ENCODE measurements around the gene RASSF3.
A peak's percentile ranks its signal among the peaks of the same experiment; 100 is the strongest.

RASSF3 gene

DNA sequence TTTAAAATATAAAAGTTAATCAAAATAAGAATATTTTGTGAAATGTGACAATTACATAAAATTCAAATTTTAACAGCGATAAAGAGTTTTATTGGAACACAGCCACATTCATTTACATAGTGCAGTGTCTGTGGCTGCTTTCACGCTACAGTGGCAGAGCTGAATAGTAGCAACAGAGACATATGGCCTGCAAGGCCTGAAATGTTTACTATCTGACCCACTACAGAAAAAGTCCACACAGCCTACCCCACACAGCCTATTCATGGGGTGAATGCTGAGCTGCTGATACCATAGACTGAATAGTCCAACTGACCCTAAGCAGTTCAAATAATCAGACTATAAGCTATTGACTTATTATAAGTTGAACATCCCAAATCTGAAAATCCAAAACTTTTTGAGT lies 135.7 kb downstream of the RASSF3 start:
- no peak overlapping the region for H3K4me3 ChIP-seq (replicated peaks in 1 of 2; ENCODE audit: low read depth in 2 of 2, low read length in 2 of 2)
- TF ChIP-seq, protein P1, sequence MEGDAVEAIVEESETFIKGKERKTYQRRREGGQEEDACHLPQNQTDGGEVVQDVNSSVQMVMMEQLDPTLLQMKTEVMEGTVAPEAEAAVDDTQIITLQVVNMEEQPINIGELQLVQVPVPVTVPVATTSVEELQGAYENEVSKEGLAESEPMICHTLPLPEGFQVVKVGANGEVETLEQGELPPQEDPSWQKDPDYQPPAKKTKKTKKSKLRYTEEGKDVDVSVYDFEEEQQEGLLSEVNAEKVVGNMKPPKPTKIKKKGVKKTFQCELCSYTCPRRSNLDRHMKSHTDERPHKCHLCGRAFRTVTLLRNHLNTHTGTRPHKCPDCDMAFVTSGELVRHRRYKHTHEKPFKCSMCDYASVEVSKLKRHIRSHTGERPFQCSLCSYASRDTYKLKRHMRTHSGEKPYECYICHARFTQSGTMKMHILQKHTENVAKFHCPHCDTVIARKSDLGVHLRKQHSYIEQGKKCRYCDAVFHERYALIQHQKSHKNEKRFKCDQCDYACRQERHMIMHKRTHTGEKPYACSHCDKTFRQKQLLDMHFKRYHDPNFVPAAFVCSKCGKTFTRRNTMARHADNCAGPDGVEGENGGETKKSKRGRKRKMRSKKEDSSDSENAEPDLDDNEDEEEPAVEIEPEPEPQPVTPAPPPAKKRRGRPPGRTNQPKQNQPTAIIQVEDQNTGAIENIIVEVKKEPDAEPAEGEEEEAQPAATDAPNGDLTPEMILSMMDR (IDR thresholded peaks at IDR 0.05; ENCODE audit: low read depth, low read length): no peak

DNA sequence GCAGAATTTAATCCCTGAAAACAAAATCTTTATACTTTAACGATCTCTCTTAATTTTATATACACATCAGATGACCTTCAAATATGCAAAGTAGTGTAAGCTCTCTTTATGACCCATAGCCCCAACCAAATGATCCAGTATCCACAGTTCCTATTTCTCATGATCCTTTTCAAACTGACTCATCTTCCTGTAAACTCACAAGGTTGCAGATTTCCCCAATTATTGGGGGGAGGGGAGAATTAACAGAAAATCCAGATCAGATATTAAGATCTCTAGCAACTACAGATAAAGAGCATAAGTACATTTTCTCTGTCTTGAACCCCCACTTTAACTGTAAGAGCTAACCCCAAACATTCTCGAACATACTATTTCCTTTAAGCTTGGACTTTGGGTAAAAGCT lies 136.4 kb downstream of the RASSF3 start:
- TF ChIP-seq, protein P1 (IDR thresholded peaks at IDR 0.05; ENCODE audit: low read depth, low read length): no peak
- peak in 1 of 2 donors; percentile 57 for DNase-seq (ENCODE audit: low read depth in 2 of 2)
- no peak overlapping the region for H3K4me3 ChIP-seq (replicated peaks in 1 of 2; ENCODE audit: low read depth in 2 of 2, low read length in 2 of 2)

More for the DNA sequence above, 135.7 kb downstream of the RASSF3 start:
- no peak for DNase-seq (ENCODE audit: low read depth in 2 of 2)
